ENCODE measurements around the gene FMC1.
"Not testable (repeated sequence)": the region's sequence is repeated elsewhere in the genome, so short reads cannot be mapped to it uniquely, and the experiment has no call there.

FMC1 gene

GRCh38 chr7:139300390-139300789 is 40.7 kb upstream of the FMC1 start:
- no peak overlapping the region for H3K4me3 ChIP-seq (ENCODE audit: low read length)
- no peak for TF ChIP-seq CTCF (conservative IDR thresholded peaks at IDR 0.05; ENCODE audit: low read length)
- DNase-seq (ENCODE audit: low read depth) = no peak

GRCh38 chr7:139304517-139304916 is 36.6 kb upstream of the FMC1 start:
- DNase-seq (ENCODE audit: low read depth) = no peak
- no peak for TF ChIP-seq CTCF (conservative IDR thresholded peaks at IDR 0.05; ENCODE audit: low read length)
- H3K4me3 ChIP-seq (ENCODE audit: low read length) = no peak overlapping the region

GRCh38 chr7:139317939-139318505 is 23.1 kb upstream of the FMC1 start:
- no peak for DNase-seq (ENCODE audit: low read depth)
- no peak for TF ChIP-seq CTCF (conservative IDR thresholded peaks at IDR 0.05; ENCODE audit: low read length)

DNA sequence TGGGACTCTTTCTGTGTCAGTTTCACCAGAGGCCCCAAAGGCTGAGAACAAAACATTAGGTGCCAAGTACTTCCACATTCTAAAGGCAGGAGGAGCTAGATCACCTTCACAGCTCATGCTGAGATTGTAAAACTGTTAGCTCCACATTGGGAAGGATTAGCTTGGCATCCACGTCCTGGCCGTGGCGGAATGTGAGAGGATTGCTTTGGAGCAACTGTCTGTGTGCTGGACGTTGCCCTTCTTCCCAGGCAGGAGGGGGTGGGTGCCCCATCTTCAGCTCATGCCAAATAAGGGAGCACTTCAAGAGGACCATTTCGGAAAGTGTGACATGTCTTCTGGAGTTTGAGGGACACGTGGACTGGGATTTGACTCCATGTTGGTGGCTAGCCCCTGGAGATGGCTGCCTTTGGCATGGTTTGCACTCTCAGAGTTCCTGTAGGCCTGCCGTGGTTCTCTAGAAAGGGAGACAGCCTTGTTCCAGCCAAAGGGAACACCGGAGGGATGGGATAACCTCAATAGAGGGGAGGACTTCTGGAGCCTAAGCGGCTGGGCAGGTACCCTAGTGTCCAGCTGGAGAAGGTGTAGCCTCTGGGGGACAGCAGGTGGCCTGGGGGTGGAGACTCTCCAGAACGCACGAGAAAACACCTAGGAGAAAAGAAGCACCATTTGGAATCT is 19.9 kb upstream of the FMC1 start:
- TF ChIP-seq CTCF (conservative IDR thresholded peaks at IDR 0.05; ENCODE audit: low read length) = peak; percentile 47
- peak; percentile 34 for DNase-seq (ENCODE audit: low read depth)

More at GRCh38 chr7:139317939-139318505, 23.1 kb upstream of the FMC1 start:
- H3K4me3 ChIP-seq (ENCODE audit: low read length) = no peak overlapping the region

GRCh38 chr7:139324709-139325108 is 16.4 kb upstream of the FMC1 start:
- H3K4me3 ChIP-seq (ENCODE audit: low read length); DNase-seq (ENCODE audit: low read depth): not testable (repeated sequence)

More for the DNA sequence above, 19.9 kb upstream of the FMC1 start:
- H3K4me3 ChIP-seq (ENCODE audit: low read length) = no peak overlapping the region

GRCh38 chr7:139328375-139328774 is 12.8 kb upstream of the FMC1 start:
- no peak overlapping the region for H3K4me3 ChIP-seq (ENCODE audit: low read length)
- TF ChIP-seq CTCF (conservative IDR thresholded peaks at IDR 0.05; ENCODE audit: low read length) = no peak
- DNase-seq (ENCODE audit: low read depth) = peak; percentile 83

DNA sequence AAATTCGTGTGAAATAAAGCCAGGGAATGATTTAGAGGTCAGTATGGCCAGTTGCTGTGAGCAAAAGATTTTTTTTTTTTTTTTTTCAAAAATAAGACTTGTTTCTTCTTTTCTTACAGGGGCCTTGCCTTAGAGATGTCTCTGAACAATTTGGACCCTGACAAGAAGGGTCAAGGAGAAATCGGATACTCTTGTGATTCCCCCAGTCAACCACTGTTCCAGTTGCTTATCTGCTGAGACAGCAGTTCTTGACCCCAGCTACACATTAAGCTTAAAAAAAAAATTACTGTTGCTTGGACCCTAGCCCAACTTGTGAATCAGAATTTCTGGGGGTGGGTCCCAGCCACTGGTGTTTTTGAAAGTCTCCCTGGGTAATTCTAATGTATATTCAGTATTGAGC is 12.0 kb upstream of the FMC1 start:
- H3K4me3 ChIP-seq (ENCODE audit: low read length) = no peak overlapping the region
- no peak for DNase-seq (ENCODE audit: low read depth)
- TF ChIP-seq CTCF (conservative IDR thresholded peaks at IDR 0.05; ENCODE audit: low read length) = no peak
